ENCODE results near the gene CORO2A.

- TF ChIP-seq POLR2A (IDR thresholded peaks at IDR 0.05): no peak
- no peak for TF ChIP-seq CTCF (IDR thresholded peaks at IDR 0.05)
- no peak for TF ChIP-seq POLR2AphosphoS5 (IDR thresholded peaks at IDR 0.05)
- no peak for TF ChIP-seq EP300 (IDR thresholded peaks at IDR 0.05)
Measured at GRCh38 chr9:98097836-98098235, 94.6 kb downstream of the CORO2A start.
